HG03442 (cell line): ENCODE results near the gene TTC34.
"Not testable (repeated sequence)": the region's sequence is repeated elsewhere in the genome, so short reads cannot be mapped to it uniquely, and the experiment has no call there.

Experiments used
- ATAC-seq: cut with Tn5 transposase; IDR thresholded peaks from one replicate; pipeline ENCODE4 v1.9.1; 2021; ENCODE audit warnings: mild to moderate bottlenecking, moderate library complexity; ENCODE audit not compliant: unreplicated experiment

Gene TTC34

DNA sequence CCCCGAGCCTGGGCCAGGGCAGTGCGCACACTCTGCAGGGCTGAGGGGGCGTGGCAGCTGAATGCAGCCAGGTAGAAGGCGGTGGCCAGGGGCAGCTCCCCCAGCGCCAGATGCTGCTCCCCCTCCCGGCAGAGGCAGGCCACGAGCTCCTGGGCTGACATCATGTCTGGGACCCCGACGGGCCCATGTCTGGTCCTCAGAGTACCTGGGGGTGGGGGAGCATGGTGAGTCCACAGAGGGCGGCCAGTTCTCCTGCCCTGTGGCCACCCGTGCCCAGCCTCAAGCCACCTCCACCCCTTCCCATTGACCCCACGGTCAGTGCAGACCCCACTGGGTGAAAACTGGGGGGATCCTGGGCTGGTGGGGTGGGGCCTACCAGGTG is 838 bp downstream of the TTC34 start:
- ATAC-seq: no peak

DNA sequence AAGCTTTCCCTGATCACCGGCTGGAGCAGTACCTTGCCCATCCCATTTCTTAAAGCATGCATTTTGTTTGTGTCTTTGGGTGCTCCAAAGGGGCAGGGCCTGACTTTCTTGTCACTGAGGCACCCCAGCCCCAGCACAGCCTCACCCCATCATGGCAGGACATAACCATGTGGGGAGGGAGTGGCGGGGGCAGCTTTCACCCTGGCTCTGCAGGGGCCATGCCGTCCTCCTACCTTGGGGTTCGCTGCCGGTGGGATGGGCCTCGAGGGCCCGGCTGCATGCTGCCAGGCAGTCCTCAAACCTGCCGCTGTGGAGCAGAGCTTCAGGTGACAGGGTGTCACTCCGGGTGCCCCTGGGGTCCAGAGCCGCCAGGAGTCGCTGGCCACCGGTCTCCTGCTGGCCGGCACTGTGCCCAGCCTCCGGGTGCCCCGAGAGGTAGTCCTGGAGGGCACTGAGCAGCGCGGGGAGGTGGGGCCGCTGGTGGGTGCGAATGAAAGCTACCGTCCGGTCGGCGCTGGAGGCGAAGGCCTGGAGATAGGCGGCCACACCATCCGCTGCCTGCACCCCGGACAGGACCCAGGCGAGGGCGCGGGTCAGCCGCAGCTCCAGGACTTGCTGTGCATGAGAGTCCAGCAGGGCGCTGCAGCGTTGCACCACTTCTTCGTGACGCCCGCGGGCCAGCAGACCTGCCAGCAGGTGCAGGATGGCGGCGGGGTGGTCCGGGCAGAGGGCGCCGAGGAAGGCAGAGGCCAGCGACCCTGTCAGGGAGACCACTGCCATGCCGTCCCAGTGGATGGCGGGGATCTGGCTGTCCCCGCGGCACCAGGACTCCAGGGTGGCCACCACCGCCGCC is 1.5 kb downstream of the TTC34 start:
- no peak for ATAC-seq

DNA sequence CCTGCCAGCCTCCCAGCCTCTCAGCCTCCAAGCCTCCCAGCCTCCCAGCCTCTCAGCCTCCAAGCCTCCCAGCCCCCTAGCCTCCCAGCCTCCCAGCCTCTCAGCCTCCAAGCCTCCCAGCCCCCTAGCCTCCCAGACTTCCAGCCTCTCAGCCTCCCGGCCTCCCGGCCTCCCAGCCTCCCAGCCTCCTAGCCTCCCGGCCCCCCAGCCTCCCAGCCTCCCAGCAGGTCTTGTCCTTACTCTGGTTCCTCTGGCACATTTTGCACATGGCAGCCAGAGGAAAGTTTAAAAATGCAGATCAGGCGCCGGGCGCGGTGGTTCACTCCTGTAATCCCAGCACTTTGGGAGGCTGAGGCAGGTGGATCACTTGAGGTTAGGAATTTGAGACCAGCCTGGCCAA is 2.5 kb downstream of the TTC34 start:
- ATAC-seq: not testable (repeated sequence)

DNA sequence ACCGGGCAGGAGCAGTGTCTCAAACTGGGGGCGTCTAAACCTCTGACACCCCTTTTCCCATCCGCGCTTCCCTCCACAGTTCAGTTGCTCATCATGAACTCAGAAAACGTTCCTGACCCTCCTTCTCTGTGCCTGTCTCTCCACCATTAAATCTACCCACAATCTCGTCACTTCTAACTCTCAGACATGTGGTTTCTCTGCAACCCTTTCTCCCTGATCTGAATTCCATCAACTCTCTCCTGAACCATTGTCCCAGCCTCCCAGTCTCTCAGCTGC is 3.8 kb downstream of the TTC34 start:
- no peak for ATAC-seq

DNA sequence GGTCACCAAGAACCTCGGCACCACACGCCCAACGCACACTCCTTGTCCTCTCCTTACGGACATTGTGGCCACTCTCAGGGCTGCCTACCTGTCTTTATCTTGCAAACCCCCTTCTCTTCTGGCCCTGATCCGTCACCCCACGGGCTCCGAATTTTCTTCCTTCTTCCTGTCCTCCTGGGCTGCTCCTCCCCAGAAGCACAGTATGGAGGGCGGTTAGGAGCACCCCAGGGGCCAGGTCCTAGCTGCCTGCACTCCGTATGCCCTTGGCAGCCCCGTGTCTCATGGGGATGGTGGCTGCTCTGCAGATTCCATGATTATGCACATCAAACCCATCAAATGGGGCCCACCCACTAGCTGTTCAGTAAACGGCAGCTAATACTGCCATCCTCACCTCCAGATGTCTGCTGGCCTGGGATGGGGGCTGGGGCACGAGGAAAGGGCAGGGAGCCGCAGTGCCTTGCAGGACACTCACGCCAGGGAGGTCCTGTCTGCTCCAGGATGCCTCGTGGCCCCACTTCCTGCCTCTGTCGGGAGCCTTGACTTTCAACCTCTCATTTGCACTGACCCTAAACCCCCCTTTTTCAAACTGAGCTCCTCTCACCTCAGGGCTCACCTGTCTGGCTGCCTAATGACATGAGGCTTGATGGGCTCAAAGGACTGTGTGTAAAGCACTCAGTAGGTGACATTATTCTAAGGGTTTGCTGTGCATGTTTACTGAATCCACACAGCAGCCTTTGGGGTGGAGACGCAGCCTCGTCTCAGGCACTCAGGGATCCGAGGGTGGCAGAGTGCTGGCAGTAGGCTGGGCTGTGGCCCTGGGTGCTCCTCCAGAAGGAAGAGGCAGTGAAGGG is 4.4 kb downstream of the TTC34 start:
- no peak for ATAC-seq

DNA sequence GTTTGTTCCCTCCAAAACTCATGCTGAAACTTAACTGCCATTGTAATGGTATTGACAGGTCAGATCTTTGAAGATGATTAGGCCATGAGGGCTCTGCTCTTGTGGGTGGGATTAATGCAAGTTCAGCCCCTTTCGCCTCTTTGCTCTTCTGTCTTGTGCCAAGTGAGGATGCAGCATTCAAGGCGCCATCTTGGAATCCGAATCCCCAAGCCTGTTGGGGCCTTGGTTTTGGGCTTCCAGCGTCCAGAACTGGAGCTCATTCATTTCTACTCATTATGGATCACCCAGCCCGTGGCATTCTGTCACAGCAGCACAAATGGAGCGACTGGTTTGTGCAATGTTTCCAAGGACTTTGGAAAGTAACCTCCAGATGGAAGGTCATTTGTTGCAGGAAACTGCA is 5.6 kb downstream of the TTC34 start:
- no peak for ATAC-seq

DNA sequence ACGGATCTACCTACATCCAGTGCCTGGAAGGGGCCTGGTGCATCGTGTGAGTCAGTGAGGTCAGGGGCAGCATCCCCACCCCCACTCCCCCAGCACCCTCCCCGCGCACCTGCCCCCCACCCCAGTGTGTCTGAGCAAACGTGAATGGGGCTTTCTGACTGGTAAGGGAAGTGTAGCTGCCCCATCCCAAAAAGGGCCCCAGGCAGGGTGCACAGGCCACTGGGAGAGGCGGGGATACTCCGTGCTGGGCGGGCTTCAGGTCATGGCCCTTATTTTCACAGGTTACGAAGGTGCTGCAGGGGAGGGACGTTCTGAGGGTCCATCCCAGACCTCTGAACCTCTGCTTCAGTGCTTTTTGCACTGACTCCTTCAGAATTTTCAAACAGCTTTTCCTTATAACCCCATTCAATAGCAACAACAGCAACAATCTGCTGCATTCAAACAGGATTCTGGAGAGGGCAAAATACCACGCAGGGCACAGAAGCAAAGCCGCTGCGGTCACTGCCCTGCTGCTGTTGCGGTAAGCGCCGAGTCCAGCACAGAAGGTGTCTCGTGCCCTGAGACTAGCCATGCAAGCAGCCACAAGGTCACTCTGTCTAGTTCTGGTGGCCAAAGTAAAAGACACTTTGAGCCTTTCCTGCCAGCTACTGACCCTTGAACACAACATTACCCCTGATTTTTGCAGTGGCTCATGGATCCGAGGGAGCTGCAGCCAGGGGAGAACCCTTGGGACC is 10.3 kb downstream of the TTC34 start:
- ATAC-seq: no peak

DNA sequence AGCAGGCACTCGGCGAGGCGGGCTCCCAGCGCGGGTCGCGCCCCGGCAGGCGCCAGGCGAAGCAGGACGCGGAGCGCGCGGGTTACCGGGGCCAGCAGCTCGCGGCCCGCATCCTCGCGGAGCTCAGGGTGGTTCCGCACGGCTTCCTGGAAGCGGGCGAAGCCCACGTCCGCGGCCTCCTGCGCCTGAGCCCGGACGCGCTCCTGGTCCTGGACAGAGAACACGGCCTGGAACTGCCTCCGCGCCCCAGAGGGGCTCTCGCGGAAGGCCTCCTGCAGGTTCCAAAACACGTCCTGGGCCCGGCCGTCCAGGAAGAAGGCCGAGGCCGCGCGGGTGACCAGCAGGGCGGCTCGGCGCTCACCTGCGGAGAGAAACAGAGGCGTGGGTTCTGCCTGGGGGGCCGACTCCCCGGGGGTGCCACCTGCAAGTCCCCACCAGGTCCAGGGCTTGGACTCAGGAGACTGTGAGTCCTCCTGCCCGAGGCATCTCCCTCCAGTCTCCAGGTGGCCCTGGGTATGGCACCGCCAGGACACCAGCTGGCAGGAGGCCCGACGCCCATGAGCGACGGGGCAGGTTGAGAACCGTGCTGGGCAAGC is 11.4 kb downstream of the TTC34 start:
- ATAC-seq: no peak

DNA sequence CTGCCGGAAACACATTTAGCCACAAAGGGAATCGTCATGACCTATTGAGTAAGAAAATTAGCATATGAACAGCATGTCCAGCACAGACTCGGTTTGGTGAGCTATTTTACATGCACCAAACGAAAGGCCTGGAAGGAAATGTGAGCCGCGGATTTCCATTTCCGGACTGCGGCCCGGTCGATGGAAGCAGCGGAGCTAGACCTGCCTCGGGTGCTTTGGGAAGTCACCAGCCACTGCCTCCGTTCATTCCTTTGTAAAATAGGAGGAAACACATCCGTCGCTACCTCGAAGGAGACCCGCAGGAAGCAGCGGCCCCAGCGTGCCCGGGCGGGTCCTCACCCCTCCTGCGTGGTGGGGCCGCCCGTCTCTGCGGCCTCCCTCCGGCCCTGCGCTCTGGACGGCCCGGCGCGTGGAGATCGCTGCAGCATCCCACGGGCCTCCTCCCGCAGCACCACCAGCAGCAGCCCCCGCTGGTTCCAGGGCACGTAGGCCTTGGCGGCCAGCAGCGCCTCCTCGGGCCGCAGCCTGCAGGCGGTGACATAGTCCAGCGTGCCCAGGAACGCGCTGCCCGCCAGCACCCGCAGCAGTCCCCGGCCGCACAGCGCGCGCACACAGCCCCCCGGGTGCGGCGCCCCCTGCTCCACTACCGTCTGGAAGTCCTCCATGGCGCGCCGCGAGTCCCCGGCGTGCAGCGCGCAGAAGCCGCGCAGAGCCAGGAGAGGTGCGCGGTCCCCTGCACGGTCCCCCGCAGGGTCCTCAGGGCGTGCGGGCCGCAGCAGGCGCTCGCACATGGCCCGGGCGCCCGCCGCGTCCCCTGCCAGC is 12.1 kb downstream of the TTC34 start:
- ATAC-seq: no peak

DNA sequence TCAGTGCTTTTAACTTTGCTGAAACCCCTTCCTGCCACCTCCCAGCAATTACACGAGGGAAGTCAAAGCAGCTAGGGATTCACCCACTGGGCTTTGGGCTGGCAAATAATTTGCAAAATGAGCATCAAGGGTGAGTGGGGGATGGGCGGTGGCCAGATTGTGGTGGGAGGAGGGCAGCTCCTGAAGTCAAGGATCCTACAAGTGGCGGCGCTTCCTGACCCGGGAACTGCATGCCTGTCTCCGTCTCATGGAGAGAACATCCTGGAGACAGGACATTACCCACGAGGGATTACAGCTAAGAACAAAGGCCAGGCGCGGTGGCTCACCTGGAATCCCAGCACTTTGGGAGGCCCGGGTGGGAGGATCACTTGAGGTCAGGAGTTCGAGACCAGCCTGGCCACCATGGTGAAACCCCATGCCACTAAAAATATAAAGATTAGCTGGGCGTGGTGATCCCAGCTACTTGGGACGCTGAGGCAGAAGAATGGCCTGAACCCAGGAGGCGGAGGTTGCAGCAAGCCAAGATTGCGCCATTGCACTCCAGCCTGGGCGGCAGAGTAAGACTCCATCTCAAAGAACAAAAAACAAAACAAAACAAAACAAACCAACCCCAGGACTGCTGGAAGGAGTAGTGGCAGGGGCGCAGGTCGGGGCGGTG is 12.9 kb downstream of the TTC34 start:
- ATAC-seq: no peak

- no peak for ATAC-seq
These were observed 14.2 kb downstream of the TTC34 start for GRCh38 chr1:2787163-2787911.

GRCh38 chr1:2786329-2787162 is 14.9 kb downstream of the TTC34 start:
- no peak for ATAC-seq

DNA sequence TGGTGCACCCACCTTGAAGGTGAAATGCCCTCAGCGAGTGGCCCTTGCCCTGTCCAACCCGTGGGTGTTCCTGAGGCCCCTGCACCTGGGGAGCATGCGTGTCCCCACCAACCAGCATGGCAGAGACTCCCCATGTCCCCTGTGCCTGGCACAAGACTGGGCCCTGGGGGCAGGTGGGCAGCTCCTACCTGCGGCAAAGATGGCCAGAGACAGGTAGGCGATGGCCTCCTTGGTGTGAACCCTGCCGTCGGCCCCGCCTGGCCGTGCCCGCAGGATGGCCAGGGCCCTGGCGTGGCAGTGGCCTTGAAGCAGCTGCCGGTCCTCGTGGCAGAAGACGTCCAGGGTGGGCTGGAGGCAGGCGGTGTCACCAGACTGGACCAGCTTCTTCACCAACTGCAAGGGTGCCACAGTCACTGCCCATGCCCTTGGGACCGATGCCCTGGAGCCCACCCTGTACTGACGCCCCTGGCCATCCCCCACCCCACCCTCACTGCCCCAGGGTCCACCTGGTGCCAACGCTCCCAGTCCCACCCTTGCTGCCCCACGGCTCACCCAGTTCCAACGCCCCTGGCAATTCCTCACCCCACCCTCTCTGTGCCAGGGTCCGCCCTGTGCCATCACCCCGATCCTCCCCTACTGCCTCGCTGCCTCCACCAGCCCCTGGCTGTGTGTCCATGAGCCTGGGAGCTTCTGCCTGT is 15.7 kb downstream of the TTC34 start:
- ATAC-seq: no peak

GRCh38 chr1:2784854-2785630 is 16.5 kb downstream of the TTC34 start:
- no peak for ATAC-seq

GRCh38 chr1:2783435-2784397 is 17.8 kb downstream of the TTC34 start:
- ATAC-seq: no peak

DNA sequence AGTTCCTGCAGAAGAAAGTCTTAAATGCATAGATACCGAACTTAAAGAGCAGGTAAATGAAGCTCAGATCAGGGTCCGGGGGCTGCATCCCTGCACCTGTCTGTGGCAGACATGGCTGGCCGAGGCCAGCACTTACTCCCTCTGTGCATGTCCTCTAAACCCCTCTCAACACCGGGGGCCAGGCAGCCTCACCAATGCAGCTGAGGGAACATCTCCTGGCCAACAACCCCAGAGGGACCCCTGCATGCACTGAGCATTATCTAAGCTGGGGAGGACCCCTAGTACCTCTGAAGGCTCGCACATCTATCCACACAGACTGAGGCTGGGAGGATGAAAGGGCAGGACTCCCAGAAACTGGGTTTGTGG is 18.4 kb downstream of the TTC34 start:
- no peak for ATAC-seq
